Activated CD8-positive, alpha-beta memory T cell treated with anti-CD3 and anti-CD28 coated beads, Interleukin-2, amount 50 U/mL, for 1 hour (primary cell): ENCODE results near the gene NISCH.

ENCODE experiments used
- DNase-seq: peaks from one replicate; pipeline ENCODE4 v3.0.0-alpha.2; 2020; ENCODE audit errors: extremely low read depth

NISCH gene

GRCh38 chr3:52455283-52456168, at the start of gene NISCH:
TSS of gene NISCH (plus strand) at chr3:52455604. CDS start at chr3:52455642, 38 bp downstream.
- peak; percentile 84 for DNase-seq

DNA sequence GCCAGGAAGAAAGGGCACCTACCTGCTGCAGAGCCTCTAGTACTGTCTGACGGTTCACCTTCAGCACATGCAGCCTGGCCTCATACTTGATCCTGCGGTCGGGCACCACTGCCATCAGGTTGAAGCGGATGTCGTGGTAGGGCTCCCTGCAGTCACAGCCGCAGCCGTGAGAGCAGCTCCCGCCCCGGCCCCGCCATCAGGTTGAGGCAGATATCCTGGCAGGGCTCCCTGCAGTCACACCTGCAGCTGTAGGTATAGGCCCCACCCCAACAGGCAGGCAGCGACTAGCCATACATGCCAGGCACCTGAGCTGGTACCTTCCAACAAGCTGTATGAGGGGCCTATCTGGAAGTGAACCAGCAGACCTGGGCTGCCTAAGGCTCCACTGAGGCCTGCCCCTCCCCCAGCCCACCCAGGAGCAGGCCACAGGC, 49.2 kb upstream of the NISCH start:
- no peak for DNase-seq

DNA sequence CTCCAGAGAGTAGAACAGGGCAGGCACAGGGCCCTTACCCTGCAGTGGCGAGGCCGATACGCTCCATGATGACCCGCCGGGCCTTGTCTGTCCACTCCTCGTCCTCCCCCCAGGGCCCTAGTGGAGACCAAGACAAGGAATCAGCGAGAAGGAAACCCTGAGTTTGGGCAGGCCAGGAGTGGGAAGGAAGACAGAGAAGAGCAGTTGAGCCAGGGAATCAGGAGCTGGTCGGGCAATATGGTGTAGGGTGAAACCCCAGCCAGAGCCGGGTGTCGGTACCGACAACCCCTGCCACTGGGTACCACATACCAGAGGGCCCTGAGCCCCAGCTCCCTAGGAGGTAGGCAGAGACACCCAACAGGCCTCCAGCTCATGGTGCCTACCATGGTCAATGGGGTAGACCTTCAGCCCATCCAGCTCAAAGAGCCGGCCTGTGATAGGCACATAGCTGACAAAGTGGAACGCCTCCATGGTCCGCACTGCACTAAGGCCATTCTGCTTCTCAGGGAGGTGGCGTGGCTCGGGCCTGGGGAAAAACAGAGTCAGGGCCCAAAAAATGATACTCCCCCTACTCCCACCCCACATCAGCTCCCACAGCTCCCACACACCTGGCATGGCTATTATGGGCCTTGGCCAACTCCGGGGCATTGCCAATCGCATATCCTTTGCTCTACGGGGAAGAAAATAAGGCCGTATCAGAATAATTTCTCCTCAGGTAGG, 48.5 kb upstream of the NISCH start:
- DNase-seq = no peak

- DNase-seq = no peak
These were observed 47.6 kb upstream of the NISCH start for GRCh38 chr3:52407779-52408178.

DNA sequence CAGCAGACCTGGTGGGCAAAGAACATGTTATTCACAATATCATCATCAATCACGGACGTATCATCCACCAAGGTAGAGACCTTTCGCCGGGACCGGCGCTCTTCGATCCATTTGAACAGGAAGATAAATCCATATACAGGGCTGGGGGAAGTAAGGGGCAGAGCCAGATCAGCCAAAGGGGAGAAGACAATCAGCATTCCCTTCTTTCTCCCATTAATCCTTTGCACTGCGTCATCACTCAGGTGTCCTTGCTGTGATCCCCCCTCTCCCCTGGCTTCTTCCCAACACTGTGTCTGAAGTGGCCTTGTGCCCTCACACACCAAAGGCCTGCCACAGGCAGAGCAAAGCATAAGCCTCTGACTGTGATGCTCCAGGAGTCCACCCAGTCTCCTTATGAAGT, 46.9 kb upstream of the NISCH start:
- DNase-seq = no peak

- DNase-seq = no peak
These were observed 39.6 kb upstream of the NISCH start for GRCh38 chr3:52415800-52416199.

GRCh38 chr3:52420388-52420787, 35.0 kb upstream of the NISCH start:
- DNase-seq = no peak

DNA sequence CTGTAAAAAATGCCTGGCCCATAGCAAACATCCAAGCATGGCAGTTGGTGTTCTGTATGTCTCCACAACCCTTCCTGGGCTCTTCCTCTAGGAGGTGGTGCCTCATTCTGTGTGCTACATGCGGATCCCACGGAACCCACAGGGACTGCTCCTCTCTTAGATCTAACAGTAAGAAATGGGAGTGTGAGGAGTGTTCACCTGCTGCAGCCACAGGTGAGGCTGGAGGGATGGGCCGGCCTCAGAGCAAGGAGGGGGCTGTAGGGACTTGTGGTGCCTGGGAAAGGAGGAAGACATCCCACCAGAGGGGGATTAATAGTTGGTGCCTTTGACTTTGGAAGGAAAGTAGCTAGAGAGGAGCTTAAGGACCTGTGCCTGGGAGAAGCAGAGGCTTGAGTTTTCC, 32.7 kb upstream of the NISCH start:
- DNase-seq = no peak

- DNase-seq = no peak
These were observed 32.2 kb upstream of the NISCH start for GRCh38 chr3:52423173-52423572.

DNA sequence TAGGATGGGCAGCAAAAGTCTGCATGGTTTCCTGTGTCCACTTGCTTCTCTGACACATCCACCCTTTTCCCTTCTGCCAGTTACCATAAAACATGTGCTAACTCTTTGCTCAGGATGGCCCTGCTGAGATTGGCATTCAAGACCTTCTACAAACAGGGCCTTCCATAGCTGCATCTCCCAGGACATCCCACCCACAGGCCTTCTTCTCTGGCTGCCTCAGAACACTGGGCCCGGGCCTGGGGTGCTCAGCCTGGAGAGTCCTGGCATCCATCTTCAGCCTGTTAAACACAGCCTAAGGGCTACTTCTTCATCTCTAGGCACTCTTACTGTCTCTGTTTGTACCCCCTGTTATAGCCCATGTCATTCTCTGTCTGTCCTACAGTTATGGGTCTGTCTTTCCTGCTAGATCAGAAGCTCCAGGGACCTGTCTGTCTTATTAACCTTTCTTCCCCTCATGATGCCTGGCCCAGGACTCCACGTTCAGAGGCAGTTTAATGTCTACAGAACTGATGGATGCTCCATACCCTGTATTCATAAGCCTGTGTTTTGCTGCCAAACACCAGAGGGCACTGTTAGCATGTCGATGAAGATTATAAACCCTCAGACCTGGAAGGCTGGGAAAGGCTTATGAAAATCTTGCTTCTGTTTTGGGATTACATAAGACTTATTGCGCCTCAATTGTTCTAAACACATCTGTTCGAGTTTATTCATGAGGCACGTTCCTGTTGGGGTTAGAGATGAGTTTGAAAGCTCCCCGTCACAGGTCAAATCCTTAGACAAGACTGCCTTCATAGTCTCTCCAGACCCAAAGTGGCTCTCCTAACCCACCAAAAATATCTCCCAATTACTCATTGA, 27.0 kb upstream of the NISCH start:
- DNase-seq = no peak

- DNase-seq = no peak
These were observed 26.4 kb upstream of the NISCH start for GRCh38 chr3:52429031-52429430.

DNA sequence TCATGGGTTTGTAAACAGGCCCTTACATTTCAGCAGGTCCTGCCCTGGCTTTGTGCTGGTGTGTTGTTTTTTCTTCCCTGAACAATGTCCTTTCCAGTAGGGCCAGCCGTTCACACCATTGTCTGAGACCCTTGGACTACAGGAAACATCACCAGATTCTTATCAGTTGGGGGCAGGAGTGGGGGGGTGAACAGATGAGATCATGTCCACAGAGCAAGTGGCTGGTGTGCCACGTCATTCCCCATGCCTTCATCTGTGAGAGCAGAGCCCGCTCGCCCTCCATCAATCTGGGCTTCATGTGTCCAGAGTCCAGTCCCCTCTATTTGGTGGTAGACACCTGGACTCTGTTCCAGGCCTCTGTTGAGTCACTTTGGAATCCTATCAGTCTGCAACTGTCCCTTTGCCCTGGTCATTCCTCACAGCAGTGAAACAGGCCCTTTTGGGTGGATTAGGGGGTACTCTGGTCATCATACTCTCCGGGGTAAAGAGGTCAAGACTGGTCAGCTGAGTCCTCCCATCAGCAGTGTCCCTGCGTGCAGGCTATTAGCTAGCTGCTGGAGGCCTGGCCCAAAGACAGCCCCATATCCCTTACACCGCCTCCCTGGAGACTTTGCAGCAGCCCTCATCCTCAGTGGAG, 25.5 kb upstream of the NISCH start:
- no peak for DNase-seq

GRCh38 chr3:52430416-52430810, 25.0 kb upstream of the NISCH start:
- DNase-seq = no peak

- no peak for DNase-seq
These were observed 23.8 kb upstream of the NISCH start for GRCh38 chr3:52431459-52432223.

DNA sequence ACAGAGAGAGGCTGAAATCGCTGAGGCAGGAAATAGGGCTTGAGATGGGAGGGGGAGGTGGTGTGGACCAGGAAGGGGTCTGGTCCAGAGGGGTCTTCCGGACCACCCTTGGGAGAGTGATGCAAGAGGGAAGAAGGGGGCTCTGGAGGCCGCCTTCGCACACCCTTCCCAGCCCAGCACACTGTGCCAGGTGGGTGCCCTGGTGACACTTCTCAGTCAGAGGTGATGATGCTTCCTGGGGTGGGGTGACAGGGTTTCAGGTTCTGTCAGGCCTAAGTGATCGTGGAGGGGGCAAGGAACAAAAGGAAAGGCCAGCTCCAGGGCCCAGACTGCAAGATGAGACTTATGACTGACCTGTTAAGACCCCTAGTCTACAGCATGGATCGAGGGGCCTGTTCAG, 23.2 kb upstream of the NISCH start:
- DNase-seq = no peak

DNA sequence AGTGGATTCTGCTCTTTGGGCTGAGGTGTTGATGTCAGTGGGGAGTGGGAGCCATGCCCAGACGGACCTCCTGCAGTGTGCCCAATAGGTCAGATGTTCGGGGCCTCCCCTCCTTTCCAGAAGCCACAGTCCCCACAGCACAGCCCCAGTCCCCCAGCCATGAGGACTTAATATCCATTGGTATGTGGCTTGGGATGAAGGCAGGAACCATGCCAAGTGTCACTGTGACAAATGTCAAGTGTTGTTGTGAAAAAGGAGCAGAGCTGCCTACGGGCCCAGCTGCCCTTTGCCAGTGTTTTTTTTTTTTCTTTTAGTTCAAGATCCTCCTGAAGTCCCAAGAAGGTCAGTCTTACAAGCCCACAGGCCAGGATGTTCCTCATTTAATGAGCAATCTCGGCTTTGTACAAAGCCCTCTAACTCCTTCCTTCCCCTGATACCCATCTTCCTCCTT, 22.7 kb upstream of the NISCH start:
- no peak for DNase-seq

DNA sequence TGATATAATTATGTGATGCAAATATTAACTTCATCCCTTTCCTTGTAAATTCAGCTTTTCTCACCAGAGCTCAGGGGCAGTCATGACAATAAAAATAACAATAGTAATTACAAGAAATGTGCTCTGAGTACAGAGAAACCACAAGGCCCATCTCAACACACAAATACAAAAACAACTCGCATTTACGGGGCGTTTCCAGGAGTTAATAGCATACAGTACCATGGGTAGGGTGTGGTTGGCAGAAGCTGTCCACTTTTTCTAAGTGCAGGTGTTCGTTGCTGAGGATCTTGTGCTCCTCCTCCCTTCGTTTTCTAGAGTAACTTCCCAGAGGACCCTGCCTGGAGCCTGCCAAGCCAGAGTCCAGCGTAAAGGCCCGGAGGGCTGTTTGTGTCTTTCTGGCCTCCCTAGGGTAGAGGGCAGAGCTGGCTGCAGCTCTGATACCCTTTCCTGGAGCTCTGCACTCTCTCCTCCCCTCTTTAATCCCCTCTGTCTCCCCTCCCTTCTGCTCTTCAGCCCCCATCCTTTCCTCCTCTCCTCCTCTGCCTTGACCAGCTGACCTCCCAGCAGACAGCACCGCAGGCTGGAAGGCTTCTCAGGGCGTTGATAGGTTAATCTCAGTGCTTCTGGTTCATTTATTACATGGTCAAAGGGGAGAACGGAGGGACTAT, 21.9 kb upstream of the NISCH start:
- DNase-seq = no peak

GRCh38 chr3:52433996-52434479, 21.4 kb upstream of the NISCH start:
- DNase-seq = no peak

DNA sequence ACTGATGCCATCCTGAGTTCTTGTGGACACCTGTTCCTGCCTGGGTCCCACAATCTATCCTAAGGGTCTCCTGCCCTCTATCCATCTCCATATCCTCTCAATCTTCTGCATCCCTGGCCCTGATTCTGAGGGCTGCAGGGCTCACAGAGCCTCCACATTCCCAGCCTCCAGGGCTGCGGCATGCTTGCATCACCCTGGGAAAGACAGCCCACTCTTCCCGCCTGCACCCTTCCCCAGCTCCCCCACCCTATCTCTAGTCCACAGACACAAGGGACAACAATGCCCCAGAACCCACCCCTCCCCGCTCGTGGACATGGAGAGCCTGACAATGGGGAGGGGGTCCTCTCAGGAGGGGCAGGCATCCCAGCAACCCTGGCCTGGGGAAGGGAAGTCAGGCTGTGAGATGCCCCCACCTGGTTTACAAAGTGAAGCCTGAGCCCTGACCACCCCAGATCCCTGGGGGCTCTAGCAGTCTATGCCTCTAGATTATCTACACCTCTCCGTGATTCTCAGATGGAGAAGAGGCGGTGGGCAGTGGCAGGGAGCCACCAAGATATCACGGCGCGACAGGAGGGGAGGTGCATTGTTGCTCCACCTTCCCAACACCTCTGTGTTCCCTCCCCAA, 20.8 kb upstream of the NISCH start:
- DNase-seq = no peak
